ENCODE results near the gene FSHB.

DNA sequence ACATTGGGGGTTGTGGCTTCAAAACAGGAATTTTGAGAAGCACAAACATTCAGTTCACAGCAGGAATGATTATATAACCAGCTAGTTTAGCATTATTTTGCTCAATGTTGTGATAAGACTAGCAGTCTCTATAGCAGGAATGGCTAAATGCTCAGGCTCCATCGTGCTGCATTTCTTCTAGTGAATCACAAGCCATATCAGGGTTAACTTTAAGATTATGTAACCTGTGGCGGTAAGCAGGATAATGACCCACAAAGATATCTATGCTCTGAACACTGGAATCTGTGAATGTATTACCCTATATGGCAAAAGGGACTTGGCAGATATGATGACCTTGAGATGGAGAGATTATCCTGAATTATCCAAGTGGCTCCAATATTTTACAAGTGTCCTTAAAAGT, 14.8 kb downstream of the FSHB start:
- no peak for TF ChIP-seq EP300 (conservative IDR thresholded peaks at IDR 0.05; ENCODE audit: poor library complexity, severe bottlenecking)
- TF ChIP-seq CTCF (IDR thresholded peaks at IDR 0.05; ENCODE audit: poor library complexity, severe bottlenecking) = no peak
- TF ChIP-seq MXI1 (conservative IDR thresholded peaks at IDR 0.05; ENCODE audit: poor library complexity, severe bottlenecking) = no peak
- TF ChIP-seq REST (IDR thresholded peaks at IDR 0.05; ENCODE audit: borderline replicate concordance) = no peak
- TF ChIP-seq EZH2 (IDR thresholded peaks at IDR 0.05; ENCODE audit: borderline replicate concordance, insufficient read depth, low read length, poor library complexity, severe bottlenecking) = no peak
- no peak for TF ChIP-seq POLR2AphosphoS5 (IDR thresholded peaks at IDR 0.05)
- TF ChIP-seq RAD21 (conservative IDR thresholded peaks at IDR 0.05) = no peak
- TF ChIP-seq SMC3 (conservative IDR thresholded peaks at IDR 0.05; ENCODE audit: poor library complexity) = no peak
- TF ChIP-seq TAF1 (IDR thresholded peaks at IDR 0.05; ENCODE audit: low read depth) = no peak

All from neural cell (in vitro differentiated cells).